HUES6 (cell line): ENCODE results near the gene CARD19.

ENCODE experiments used
- H3K27ac ChIP-seq: 2 replicates; pipeline ENCODE4 v1.7.0; 2013; ENCODE audit warnings: low read depth, mild to moderate bottlenecking, low read length, inconsistent platforms
- H3K27me3 ChIP-seq: 2 replicates; pipeline ENCODE4 v1.6.1; 2013; ENCODE audit warnings: low read length; ENCODE audit not compliant: control insufficient read depth, insufficient read depth
- H3K36me3 ChIP-seq: 2 replicates; pipeline ENCODE4 v1.6.1; 2013; ENCODE audit warnings: low read length; ENCODE audit not compliant: control insufficient read depth, insufficient read depth
- H3K4me1 ChIP-seq: 2 replicates; pipeline ENCODE4 v1.6.1; 2013; ENCODE audit warnings: low read length; ENCODE audit not compliant: control insufficient read depth, insufficient read depth
- H3K4me3 ChIP-seq: 2 replicates; pipeline ENCODE4 v1.5.1; 2013; ENCODE audit warnings: low read depth, low read length
- H3K9ac ChIP-seq: one replicate; pipeline ENCODE4 v1.6.1; 2013; ENCODE audit warnings: mild to moderate bottlenecking, low read length
- H3K9me3 ChIP-seq: 2 replicates; pipeline ENCODE4 v1.6.1; 2013; ENCODE audit warnings: low read depth, low read length; ENCODE audit not compliant: control insufficient read depth, insufficient read depth

Gene CARD19

GRCh38 chr9:93117924-93118862 is 22.2 kb downstream of the CARD19 start:
- Histone ChIP-seq H3K9ac (no peak overlapping the region), H3K36me3 (peaks cover 14% of the 10 kb centered on the region), H3K4me3 (no peak overlapping the region), H3K27ac (no peak overlapping the region), H3K9me3 (no peaks in the 10 kb centered on the region), H3K27me3 (no peaks in the 10 kb centered on the region), H3K4me1 (peaks cover 26% of the 10 kb centered on the region)

GRCh38 chr9:93118863-93119702 is 23.1 kb downstream of the CARD19 start:
- no peak overlapping the region for H3K27ac ChIP-seq
- H3K36me3 ChIP-seq: peaks cover 23% of the 10 kb centered on the region
- peaks cover 21% of the 10 kb centered on the region for H3K4me1 ChIP-seq
- no peaks in the 10 kb centered on the region for H3K27me3 ChIP-seq
- no peak overlapping the region for H3K4me3 ChIP-seq
- no peak overlapping the region for H3K9ac ChIP-seq
- no peaks in the 10 kb centered on the region for H3K9me3 ChIP-seq

DNA sequence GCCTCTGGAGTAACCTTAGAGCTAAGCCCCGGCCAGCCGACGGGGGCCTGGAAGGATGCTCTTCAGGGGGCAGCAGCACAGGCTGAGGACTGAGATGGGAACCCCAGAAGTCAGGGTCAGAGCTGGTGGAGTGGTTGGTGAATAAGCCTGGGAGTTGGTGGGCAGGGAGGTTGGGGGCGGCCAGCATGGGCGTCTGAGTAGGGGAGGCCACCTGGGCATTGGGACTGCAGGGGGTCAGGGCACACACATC is 23.6 kb downstream of the CARD19 start:
- Histone ChIP-seq H3K36me3 (peaks cover 26% of the 10 kb centered on the region), H3K27ac (no peak overlapping the region), H3K9me3 (no peaks in the 10 kb centered on the region), H3K27me3 (no peaks in the 10 kb centered on the region), H3K9ac (no peak overlapping the region), H3K4me3 (no peak overlapping the region), H3K4me1 (peaks cover 16% of the 10 kb centered on the region)

DNA sequence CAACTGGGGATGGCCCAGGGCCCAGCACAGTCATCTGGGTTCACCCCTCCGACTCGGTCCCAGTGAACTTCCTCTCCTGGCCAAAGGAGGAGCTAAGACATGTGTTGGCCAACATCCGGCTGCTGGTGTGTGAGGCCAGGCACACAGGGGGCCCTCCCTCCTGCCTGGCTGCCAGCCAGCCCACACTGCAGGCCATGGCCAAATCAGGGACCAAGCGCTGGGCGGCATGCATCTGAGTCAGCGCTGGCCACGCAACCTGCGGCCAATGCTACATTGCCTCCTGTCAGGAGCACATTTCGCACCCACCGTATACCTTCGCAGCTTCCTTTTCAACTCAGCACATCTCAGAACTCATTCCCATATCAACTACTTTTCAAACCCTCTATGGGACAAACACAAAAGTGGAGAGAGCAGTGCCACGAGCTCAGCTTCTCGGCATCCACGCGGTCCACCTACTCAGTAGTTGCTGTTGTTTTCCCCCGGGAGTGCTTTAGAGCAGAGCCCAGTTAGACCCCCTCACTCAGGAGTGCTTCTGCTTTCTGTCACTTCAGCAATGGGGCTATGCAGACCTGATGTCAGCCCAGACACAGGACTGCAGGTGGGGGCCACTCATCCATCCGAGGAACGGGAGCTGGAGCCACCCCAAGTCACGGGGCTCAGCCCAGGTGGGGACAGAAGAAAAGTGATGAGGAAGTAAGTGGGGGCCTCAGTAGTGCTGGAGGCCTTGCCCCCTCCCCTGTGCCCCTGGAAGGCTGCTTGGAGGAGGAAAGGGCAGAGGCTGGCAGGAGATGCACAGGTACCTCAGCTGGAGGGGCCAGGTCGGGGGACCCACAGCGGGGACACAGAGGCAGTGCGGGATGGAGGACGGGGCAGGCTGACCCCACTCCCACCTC is 24.2 kb downstream of the CARD19 start:
- peaks cover 13% of the 10 kb centered on the region for H3K4me1 ChIP-seq
- H3K27me3 ChIP-seq: no peaks in the 10 kb centered on the region
- no peak overlapping the region for H3K4me3 ChIP-seq
- no peak overlapping the region for H3K9ac ChIP-seq
- H3K9me3 ChIP-seq: no peaks in the 10 kb centered on the region
- no peak overlapping the region for H3K27ac ChIP-seq
- peaks cover 31% of the 10 kb centered on the region for H3K36me3 ChIP-seq

- Histone ChIP-seq H3K9ac (no peak overlapping the region), H3K36me3 (peaks cover 34% of the 10 kb centered on the region), H3K27me3 (no peaks in the 10 kb centered on the region), H3K4me1 (peaks cover 13% of the 10 kb centered on the region), H3K27ac (no peak overlapping the region), H3K4me3 (no peak overlapping the region), H3K9me3 (no peaks in the 10 kb centered on the region)
These were observed 24.9 kb downstream of the CARD19 start for GRCh38 chr9:93120846-93121315.

GRCh38 chr9:93121316-93122241 is 25.6 kb downstream of the CARD19 start:
- Histone ChIP-seq H3K4me1 (peaks cover 10% of the 10 kb centered on the region), H3K4me3 (no peak overlapping the region), H3K9me3 (no peaks in the 10 kb centered on the region), H3K9ac (no peak overlapping the region), H3K36me3 (peaks cover 34% of the 10 kb centered on the region), H3K27ac (no peak overlapping the region), H3K27me3 (no peaks in the 10 kb centered on the region)

GRCh38 chr9:93122721-93123221 is 26.8 kb downstream of the CARD19 start:
- Histone ChIP-seq H3K4me1 (peaks cover 20% of the 10 kb centered on the region), H3K9ac (no peak overlapping the region), H3K36me3 (peaks cover 34% of the 10 kb centered on the region), H3K27me3 (no peaks in the 10 kb centered on the region), H3K9me3 (no peaks in the 10 kb centered on the region), H3K4me3 (no peak overlapping the region), H3K27ac (no peak overlapping the region)

DNA sequence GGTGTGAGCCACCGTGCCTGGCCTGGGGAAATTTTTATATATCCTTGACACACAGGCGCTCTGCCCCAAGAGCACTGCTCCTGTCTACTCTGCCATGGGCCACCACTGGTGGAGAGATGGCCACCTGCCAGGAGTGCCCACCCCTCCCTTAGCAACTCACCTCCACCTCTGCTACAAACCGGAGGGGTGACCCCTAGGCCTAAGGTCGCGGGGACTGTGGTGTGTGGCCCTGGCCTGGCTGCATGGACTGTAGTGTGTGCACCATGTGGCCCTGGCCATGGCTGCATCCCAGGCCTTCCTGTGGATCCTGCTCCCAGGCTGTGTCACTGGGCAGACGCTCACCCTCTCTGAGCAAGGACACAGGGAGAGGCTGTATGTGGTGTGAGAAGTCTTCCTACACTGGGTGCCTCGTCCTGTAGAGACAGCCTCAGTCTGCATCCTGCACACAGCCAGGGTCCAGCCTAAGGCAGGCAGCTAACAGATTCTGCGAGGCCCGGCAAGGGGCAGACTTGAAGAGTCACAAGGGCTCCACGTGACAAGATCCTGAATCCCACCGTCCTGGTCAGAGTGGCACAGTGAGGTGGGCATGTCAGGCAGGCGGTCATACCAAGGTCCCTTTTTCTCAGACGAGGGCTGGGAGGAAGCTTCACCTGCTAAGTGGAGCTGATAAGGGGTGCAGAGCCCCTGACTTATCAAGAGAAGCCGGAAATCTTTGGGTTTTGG is 27.7 kb downstream of the CARD19 start:
- H3K9ac ChIP-seq: no peak overlapping the region
- peaks cover 22% of the 10 kb centered on the region for H3K4me1 ChIP-seq
- H3K4me3 ChIP-seq: no peak overlapping the region
- no peaks in the 10 kb centered on the region for H3K9me3 ChIP-seq
- peaks cover 34% of the 10 kb centered on the region for H3K36me3 ChIP-seq
- no peak overlapping the region for H3K27ac ChIP-seq
- H3K27me3 ChIP-seq: no peaks in the 10 kb centered on the region

DNA sequence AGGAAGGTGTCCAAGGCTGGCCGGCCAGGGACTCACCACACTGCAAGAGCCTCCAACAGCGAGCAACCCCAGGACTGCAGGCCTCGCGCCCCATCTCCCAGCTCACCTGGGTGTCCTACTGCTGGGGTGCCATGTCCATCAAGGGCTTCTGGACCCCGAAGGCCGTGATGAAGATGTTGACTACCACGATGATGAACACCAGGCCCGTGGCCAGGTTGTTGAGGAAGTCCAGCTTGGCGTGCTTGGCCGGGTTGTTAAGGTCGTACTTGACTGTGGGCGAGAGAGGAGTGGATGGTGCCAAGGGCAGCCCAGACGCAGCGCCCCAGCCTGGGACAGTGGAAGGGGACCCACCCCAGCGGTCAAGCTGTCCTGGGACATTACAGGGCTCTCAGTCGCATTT is 28.8 kb downstream of the CARD19 start:
- peaks cover 22% of the 10 kb centered on the region for H3K4me1 ChIP-seq
- no peak overlapping the region for H3K9ac ChIP-seq
- no peaks in the 10 kb centered on the region for H3K27me3 ChIP-seq
- no peaks in the 10 kb centered on the region for H3K9me3 ChIP-seq
- no peak overlapping the region for H3K4me3 ChIP-seq
- no peak overlapping the region for H3K27ac ChIP-seq
- peaks cover 34% of the 10 kb centered on the region for H3K36me3 ChIP-seq
